GM19193 (cell line): ENCODE measurements around the gene DDX39B.

Experiments used
- POLR2A ChIP-seq: IDR thresholded peaks from 4 replicates; pipeline ENCODE4 v1.6.1; 2011; ENCODE audit not compliant: insufficient read depth, insufficient read length; ENCODE audit errors: extremely low read depth

The DDX39B gene

DNA sequence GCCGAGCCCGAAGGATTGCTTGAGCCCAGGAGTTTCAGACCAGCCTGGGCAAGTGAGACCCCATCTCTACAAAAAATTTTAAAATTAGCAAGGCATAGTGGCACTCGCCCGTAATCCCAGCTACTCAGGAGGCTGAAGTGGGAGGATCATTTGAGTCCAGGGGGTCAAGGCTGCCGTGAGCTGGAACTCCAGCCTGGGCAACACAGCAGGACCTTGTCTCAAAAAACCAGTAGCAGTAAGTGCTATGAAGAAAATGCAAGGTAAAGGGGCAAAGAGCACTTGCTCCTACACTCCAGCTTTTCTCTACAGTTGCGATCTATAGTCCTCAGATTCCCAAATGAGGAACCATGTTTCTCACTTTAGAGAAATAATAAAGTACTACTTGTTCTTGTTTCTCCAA, 1.8 kb upstream of the DDX39B start:
- no peak for TF ChIP-seq POLR2A

DNA sequence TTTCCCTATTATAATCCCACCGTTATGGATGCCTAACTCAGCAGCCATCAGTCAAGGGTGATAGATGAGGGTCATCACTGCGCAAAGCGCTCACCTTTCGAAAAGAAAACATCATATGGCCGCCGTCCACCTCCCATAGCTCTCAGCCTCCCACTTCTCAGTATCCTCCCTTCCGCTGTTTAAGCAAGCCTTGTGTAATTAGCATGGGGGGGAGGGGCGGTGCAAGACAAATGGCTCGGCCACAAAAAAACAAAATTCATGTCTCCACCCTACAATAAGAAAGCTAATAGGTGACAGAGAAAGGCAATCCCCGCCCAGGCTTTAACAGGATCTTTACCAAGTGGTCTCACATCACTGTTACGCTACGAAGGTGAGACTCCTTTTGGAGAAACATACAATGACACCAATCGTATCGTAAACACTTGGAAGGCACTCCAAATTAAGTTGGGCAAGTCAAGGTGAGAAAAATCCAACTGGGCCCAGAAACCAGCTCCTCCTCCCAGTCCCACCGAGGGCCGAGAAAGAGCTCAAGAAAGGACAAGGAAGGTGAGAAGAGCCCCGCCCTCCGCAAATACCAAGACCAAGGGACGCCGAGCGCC, 645 bp downstream of the DDX39B start:
- TF ChIP-seq POLR2A, result no peak

DNA sequence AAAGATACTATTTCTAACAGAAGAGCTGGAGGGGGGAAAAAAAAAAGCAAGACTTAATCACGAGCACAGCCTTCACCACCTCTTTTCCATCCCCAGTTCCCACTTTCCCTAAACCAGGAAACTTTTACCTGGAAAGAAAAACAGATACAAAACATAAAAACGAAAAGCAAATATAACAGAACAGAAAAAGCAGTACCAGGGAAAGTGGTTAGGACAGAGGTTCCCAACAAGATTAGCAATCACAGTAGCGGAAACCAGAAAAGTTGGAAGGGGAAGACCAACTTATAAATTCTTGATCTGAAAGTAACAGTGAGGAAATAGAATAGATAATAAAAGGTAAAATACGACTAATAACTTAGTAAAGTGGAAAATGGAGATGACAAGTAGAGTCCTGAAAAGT, 1.2 kb downstream of the DDX39B start:
- TF ChIP-seq POLR2A, result no peak

DNA sequence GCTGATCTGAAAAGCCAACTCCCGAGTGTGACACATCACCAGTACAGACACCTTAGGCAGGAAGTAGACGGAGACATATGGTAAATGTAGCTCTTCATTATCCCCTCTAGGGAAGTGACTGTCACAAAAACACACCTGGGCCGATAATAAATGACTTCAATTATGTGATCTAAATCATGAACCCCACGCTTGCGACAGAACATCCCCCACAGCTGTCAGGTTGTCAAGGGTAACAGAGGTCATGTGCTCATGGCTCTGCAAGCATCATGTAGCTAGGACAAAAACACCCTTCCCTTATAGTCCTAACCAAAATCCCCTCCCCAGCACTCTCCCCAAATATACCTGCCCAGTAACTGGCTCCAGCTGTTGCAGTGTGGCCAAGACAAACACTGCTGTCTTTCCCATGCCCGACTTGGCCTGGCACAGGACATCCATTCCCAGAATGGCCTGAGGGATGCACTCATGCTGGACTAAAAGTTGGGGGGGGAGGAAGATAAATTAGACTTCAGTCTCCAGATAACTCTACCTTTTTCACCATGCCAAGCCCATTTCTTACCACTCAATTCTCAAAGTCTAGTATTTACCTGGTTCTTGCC, 2.9 kb downstream of the DDX39B start:
- no peak for TF ChIP-seq POLR2A

DNA sequence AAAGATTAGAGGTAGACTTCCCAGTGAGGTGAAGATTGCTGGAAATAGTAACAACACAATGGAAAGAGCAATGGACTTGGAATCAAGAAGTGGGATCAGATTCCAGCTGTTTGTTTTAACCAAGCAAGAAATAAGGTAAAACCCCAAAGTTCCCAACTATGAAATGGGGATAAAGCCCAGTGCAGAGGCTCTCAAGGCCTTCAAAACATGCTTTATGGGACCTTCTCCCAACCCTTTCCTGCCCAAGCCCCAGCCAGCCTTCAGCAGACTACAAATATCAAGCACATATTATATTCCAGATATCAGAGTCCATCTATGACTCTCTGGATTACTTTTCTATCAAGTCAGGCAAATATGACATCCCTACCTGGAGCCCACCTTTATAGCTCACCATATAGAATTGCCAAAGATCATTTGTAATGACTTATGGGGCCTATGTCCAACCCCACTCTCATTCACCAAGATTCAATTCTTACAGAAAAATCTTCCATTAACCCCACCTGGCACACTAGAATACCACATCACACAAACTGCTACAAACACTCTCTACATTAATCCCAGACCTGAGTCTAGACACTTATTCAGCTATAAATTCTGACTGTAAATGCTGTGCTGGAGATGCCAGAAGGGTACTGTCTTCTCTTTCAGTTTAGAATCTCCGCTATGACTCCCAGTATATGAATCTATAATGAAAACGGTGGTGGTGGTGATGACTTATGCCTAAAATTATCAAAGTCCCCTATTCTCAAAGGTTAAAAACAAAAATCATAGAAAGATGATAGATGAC, 6.1 kb downstream of the DDX39B start:
- TF ChIP-seq POLR2A, result no peak

DNA sequence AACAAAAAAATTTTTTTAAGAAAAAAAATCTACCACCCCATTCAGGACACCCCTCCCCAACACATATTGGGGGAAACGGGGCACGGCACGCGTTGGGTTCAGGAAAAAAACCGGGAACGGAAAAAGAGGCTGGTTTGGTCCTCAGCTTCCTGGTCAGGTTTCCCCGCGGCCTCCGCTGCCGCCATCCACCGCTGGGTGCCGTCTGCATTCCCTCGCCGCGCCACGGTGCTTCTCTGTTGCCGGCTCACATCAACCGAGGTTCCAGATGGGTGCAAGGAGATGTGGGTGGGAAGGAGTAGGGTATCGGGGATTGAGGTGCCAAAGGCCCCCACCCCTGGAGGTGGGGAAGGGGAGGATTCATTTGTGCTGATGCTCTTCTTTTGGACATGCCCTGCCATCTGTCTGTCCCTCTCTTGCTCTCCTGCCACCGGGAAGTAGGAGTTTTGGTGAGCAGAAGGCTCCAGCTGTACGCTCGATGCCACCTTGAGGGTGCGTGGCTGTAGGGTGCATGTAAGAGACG, 7.2 kb downstream of the DDX39B start:
- peak; percentile 28 for TF ChIP-seq POLR2A

DNA sequence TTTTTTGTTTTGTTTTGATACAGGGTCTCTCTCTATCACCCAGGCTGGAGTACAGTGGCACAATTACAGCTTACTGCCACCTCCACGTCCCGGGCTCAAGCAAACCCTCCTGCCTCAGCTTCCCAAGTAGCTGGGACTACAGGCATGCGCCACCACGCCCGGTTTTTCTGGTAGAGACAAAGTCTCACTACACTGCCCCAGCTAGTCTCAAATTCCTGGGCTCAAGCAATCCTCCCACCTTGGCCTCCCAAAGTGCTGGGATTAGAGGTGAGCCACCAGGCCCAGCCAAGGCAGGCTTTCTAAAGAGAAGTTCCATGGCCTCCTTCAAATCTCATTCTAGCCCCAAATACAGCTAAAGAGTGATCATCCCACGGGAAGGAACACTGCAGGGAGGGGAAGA, 7.8 kb downstream of the DDX39B start:
- TF ChIP-seq POLR2A, result no peak

DNA sequence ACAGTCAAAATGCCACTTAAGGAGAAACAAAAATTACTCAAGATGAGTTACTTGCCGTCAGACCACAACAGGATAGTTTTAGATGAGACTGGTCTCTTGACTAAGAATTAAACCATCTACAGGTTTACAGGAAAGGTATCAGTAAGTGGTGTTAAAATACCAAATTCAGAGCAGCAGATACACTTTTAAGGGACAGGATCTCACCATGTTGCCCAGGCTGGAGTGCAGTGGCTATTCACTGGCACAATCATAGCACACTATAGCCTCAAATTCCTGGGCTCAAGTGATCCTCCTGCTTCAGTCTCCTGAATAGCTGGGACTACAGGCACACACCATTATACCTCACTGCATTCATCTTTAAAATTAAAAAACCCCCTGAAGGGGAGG, 8.4 kb downstream of the DDX39B start:
- TF ChIP-seq POLR2A, result no peak

DNA sequence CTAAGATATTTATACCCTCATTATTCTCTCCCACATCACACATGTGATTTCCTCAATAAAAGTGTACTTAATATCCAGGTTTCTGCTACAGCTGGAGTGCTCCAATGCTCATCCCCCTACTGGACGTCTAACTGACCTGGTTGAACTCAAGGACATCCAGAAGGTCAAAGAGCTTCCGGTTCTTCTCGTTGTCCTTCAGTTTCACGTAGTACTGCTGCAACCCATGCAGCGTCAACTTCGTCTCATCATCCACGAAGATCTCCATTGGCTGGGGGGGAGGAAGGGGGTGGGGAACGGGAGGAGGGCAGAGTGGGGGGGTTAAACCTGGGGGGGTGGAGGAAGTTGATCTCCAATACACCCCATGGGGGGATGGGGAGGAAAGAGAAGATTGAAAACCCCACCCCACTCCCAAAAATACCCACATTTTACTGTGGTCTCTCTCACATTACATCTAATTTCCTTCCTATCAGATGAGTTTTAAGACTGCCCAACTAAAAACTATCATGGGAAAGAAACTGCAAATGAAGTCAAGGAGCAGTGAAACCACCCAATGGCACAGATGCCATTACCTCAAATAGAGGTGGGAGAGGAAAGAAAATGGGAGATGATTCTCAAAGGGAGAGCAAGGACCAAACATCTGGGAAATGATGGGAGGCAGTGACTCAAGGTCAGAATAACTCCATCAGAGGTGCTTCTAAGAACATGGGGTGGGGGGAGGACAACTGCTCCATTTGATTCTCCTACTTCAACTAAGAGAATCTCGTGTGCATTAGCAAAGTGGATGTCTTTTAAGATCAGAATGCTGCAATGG, 9.0 kb downstream of the DDX39B start:
- TF ChIP-seq POLR2A, result no peak

DNA sequence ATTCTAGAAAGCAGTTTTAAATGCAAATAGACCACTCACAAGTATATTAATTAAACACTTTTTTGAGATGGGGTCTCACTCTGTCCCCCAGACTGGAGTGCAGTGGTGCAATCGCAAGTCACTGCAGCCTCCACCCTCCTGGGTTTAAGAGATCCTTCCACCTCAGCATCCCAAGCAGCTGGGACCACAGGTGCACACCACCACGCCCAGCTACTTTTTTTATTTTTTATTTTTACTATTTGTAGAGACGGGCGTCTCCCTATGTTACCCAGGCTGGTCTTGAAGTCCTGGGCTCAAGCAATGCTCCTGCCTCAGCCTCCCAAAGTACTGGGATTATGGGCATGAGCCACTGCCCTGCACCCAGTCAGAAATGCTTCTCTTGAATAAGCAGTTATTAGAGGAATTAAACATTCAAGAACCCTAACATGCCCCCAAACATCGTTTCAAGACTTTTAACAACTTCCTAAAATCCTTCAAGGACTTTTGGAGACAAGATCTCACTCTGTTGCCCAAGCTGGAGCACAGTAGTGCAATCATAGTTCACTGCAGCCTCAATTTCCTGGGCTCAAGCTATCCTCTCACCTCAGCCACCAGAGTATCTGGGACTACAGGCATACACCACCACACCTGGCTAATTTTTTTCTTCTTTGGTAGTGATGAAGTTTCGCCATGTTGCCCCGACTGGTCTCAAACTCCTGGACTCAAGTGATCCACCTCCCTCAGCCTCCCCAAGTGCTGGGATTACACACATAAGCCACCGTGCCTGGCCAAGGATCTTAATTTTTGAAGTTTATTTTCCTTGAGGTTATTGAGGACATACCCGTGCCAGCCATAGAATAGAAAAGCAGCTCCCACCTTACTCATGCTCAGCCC, 9.8 kb downstream of the DDX39B start:
- peak; percentile 26 for TF ChIP-seq POLR2A

DNA sequence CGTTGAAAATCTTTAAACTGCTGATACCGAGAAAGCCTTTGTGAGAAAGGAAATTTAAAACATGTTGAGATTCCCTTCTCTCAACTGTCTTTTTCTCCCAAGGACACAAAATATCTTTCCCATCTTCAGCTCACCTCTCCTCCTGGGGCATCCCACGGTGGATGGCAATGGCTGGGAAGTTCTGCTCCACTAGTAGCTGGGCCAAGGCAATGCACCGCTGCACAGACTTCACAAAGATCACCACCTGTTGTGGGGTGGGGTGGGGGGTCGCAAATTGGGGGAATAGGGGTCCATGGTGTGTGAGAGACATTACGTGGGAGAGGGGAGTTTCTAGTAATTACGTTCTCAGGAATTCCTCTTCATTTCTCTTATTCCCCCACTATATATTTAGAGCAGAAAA, 10.6 kb downstream of the DDX39B start:
- no peak for TF ChIP-seq POLR2A

DNA sequence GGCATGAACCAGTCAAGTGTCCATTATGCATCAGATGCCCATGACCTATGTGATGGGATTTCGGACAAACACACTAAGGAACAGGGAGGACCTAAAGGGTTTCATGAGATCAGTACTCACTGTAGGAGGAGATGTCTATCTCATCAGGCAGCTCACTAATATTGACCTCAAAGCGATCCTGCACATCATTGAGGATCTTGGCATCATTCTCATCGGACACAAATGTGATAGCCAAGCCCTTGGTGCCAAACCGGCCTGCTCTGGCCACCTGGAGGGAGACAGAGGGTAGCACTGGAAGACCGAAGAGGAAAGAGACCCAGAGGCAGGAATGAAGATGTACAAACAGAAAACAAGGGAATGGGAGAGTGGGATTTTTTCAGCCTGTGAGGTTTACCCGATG, 11.1 kb downstream of the DDX39B start:
- peak; percentile 37 for TF ChIP-seq POLR2A

DNA sequence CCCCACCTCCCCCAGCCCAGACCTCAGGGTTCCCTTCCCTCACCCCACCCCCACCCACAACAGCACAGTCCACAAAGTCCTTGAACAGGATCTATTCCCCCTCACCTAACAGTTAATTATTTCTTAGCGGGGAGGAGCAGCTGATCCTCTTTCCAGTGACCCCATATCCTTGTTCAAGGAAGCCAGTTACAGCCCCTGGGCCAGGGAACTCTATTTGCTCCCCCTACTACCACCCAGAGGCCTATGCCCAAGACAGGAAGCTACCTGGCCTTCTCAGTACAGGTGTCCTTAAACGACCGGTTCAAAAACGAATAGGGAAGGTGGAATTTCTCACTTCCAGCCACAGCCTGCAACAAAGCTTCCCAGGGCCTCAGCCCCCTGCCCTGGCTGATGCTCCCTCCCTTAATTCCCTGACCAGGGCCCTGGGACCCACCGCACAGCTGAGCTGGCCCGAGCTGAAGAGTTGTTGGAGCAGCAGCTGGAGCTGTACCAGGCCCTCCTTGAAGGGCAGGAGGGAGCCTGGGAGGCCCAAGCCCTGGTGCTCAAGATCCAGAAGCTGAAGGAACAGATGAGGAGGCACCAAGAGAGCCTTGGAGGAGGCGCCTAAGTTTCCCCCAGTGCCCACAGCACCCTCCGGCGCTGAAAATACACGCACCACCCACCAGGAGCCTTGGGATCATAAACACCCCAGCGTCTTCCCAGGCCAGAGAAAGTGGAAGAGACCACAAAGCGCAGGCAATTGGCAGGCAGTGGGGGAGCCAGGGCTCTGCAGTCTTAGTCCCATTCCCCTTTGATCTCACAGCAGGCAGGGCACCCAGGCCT, 12.3 kb downstream of the DDX39B start:
- TF ChIP-seq POLR2A, result peak; percentile 10
